ENCODE measurements around the gene PRKAA2. TPM values are rescaled to one million over a fixed set of nuclear protein-coding genes. Genes with fewer than 3 reads are reported as not detected.

The PRKAA2 gene
- total RNA-seq, 2 donors from 2014 or later = 1.6 to 6.8 TPM

GRCh38 chr1:56666112-56666608 lies 21.0 kb downstream of the PRKAA2 start:
- DNase-seq = no peak
- no peaks in the 10 kb centered on the region for H3K36me3 ChIP-seq
- no peak overlapping the region for H3K27ac ChIP-seq
- no peaks in the 10 kb centered on the region for H3K9me3 ChIP-seq
- H3K4me3 ChIP-seq = no peak overlapping the region
- no peak for TF ChIP-seq CTCF (IDR thresholded peaks at IDR 0.05)
- no peaks in the 10 kb centered on the region for H3K4me1 ChIP-seq
- no peak overlapping the region for H3K9ac ChIP-seq (ENCODE audit: low read depth in 2 of 2, low read length in 2 of 2)
- H3K27me3 ChIP-seq = no peaks in the 10 kb centered on the region
- intact Hi-C loops (cut with DNase I) = no loop called here

GRCh38 chr1:56670350-56670749 lies 25.2 kb downstream of the PRKAA2 start:
- Histone ChIP-seq H3K9me3 (no peaks in the 10 kb centered on the region), H3K36me3 (no peaks in the 10 kb centered on the region), H3K9ac (ENCODE audit: low read depth in 2 of 2, low read length in 2 of 2) (no peak overlapping the region), H3K27me3 (no peaks in the 10 kb centered on the region), H3K4me3 (no peak overlapping the region), H3K27ac (no peak overlapping the region), H3K4me1 (no peaks in the 10 kb centered on the region)
- no peak for DNase-seq
- intact Hi-C loops (cut with DNase I) = no loop called here
- no peak for TF ChIP-seq CTCF (IDR thresholded peaks at IDR 0.05)

- Histone ChIP-seq H3K4me1 (no peaks in the 10 kb centered on the region), H3K9me3 (no peaks in the 10 kb centered on the region), H3K27ac (no peak overlapping the region), H3K27me3 (no peaks in the 10 kb centered on the region), H3K9ac (ENCODE audit: low read depth in 2 of 2, low read length in 2 of 2) (no peak overlapping the region), H3K36me3 (no peaks in the 10 kb centered on the region), H3K4me3 (no peak overlapping the region)
- no peak for DNase-seq
- intact Hi-C loops (cut with DNase I) = no loop called here
- TF ChIP-seq CTCF (IDR thresholded peaks at IDR 0.05) = no peak
Measured at GRCh38 chr1:56671085-56671484, 26.0 kb downstream of the PRKAA2 start.

- no peak overlapping the region for H3K4me3 ChIP-seq
- H3K27ac ChIP-seq = no peak overlapping the region
- no peak for DNase-seq
- no peak for TF ChIP-seq CTCF (IDR thresholded peaks at IDR 0.05)
- no peaks in the 10 kb centered on the region for H3K36me3 ChIP-seq
- no peak overlapping the region for H3K9ac ChIP-seq (ENCODE audit: low read depth in 2 of 2, low read length in 2 of 2)
- H3K4me1 ChIP-seq = no peaks in the 10 kb centered on the region
- H3K27me3 ChIP-seq = no peaks in the 10 kb centered on the region
- no peaks in the 10 kb centered on the region for H3K9me3 ChIP-seq
- intact Hi-C loops (cut with DNase I) = no loop called here
Measured at GRCh38 chr1:56671542-56671941, 26.4 kb downstream of the PRKAA2 start.

- H3K9ac ChIP-seq (ENCODE audit: low read depth in 2 of 2, low read length in 2 of 2) = no peak overlapping the region
- DNase-seq = no peak
- H3K36me3 ChIP-seq = no peaks in the 10 kb centered on the region
- no peak overlapping the region for H3K27ac ChIP-seq
- no peaks in the 10 kb centered on the region for H3K9me3 ChIP-seq
- TF ChIP-seq CTCF (IDR thresholded peaks at IDR 0.05) = no peak
- no peaks in the 10 kb centered on the region for H3K4me1 ChIP-seq
- no peak overlapping the region for H3K4me3 ChIP-seq
- intact Hi-C loops (cut with DNase I) = no loop called here
- H3K27me3 ChIP-seq = no peaks in the 10 kb centered on the region
Measured at GRCh38 chr1:56672579-56672978, 27.5 kb downstream of the PRKAA2 start.

- TF ChIP-seq CTCF (IDR thresholded peaks at IDR 0.05) = no peak
- no peak overlapping the region for H3K27ac ChIP-seq
- H3K4me3 ChIP-seq = no peak overlapping the region
- H3K27me3 ChIP-seq = no peaks in the 10 kb centered on the region
- intact Hi-C loops (cut with DNase I) = no loop called here
- H3K9me3 ChIP-seq = no peaks in the 10 kb centered on the region
- H3K36me3 ChIP-seq = no peaks in the 10 kb centered on the region
- no peaks in the 10 kb centered on the region for H3K4me1 ChIP-seq
- no peak overlapping the region for H3K9ac ChIP-seq (ENCODE audit: low read depth in 2 of 2, low read length in 2 of 2)
- no peak for DNase-seq
Measured at GRCh38 chr1:56675763-56676162, 30.6 kb downstream of the PRKAA2 start.
